Esophagus muscularis mucosa (tissue), 2 donors: ENCODE measurements around the gene TOB2.

Source experiments
- POLR2A ChIP-seq: fragments of 450-650 bp; IDR thresholded peaks from one replicate; pipeline ENCODE4 v1.6.1; 2017; ENCODE audit warnings: antibody characterized with exemption, moderate library complexity, mild to moderate bottlenecking, low read depth
- POLR2AphosphoS5 ChIP-seq, 2 donors: sonication (generic); formaldehyde crosslinking; IDR thresholded peaks; one replicate each; pipeline ENCODE4 v1.6.1; 2017; ENCODE audit warnings: antibody characterized with exemption in 2 of 2

DNA sequence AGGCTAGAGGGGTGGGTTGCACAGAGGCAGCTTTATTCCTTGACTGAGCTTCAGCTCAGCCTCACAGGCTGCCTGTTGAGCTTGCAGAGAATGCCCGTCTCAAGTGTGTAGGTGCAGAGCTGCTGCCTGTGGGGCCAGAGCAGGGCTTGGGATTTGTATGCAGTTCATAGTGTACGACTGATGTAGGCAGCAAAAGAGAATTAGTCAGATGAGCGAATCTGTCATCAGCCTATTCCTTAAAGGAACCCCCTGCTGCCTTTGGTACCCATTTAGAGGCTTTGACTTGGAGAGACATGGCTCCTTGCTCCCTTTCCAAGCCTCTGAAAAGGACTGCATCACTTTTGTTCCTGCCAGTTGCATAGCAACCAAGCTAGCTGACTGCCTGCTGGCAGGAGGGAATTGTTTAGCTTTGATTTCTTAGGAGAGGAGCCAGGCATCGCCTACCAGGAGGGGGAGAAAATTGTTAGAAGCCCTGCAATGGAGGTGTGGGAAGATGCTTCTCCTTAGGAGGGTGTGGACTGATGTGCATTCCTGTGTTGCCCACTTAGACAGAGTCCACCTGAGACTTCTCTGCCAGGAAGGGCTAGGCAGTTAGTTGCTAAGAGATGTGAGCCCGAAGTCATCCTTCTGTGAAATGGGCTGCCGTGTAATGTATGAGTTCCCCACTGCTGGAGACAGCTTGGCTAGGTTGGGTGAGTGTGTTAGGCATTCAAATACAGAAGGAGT, 33.2 kb upstream of the TOB2 start:
- peak; percentile 55 to 61 for TF ChIP-seq POLR2AphosphoS5 (IDR thresholded peaks at IDR 0.05)
- TF ChIP-seq POLR2A = no peak
